ENCODE data around the gene DHX30. TPM values are rescaled to one million over a fixed set of nuclear protein-coding genes. Genes with fewer than 3 reads are reported as not detected.

The DHX30 gene
- total and polyA plus RNA-seq, 9 of the 15 experiments (the other 6 are each of a cell fraction or from before 2014, with no cell fraction given) = 12.3 to 158 (median 79.0) TPM

GRCh38 chr3:47892286-47893040, 89.5 kb downstream of the DHX30 start:
- H3K4me1 ChIP-seq (replicated peaks in 1 of 2; ENCODE audit: control insufficient read depth in 2 of 2, insufficient read depth in 2 of 2, low read length in 2 of 2) = no peaks in the 10 kb centered on the region
- H3K36me3 ChIP-seq (ENCODE audit: control insufficient read depth, insufficient read depth, low read length) = peaks cover 45% of the 10 kb centered on the region; the same call in 2 of the 3 replicates
- no peak for DNase-seq (ENCODE audit: extremely low read depth in 1 of 4, low spot score in 3 of 4)
- H3K9ac ChIP-seq (ENCODE audit: insufficient read depth in 1 of 2, low read depth in 2 of 2, low read length in 2 of 2) = no peak overlapping the region
- no peaks in the 10 kb centered on the region for H3K9me3 ChIP-seq (replicated peaks; ENCODE audit: control insufficient read depth, insufficient read depth, low read depth, low read length)
- no peaks in the 10 kb centered on the region for H3K27me3 ChIP-seq (ENCODE audit: control insufficient read depth in 2 of 2, insufficient read depth in 2 of 2, low read length in 2 of 2)
- FAIRE-seq = no peak
- no peaks in the 10 kb centered on the region for H3K9me1 ChIP-seq (ENCODE audit: control insufficient read depth, insufficient read depth, low read length)
- BruUV-seq (replicated peaks) = no TSS peak
- POLR2A ChIA-PET = interaction anchor here (0.7 to 2.9 kb wide), 4 partner anchors 9 to 1008 kb away, joined by 3 to 14 read pairs (median 5); no protein-coding TSS in a partner anchor
- in situ Hi-C loops (cut with MboI) = no loop called here
- no peak overlapping the region for H3K27ac ChIP-seq (ENCODE audit: extremely low read depth, low read depth, low read length)
- ATAC-seq = no peak
- H3K4me3 ChIP-seq = no peak overlapping the region
- CTCF ChIA-PET (ENCODE audit: low intra/inter-chr PET ratio) = no interaction called here
- no peaks in the 10 kb centered on the region for H3K79me2 ChIP-seq (ENCODE audit: control insufficient read depth, insufficient read depth, low read length)
- 92% methylated on average over 15 of the region's 15 CpGs for WGBS (ENCODE audit: insufficient coverage, low coverage, missing lambda C conversion rate)
- H4K20me1 ChIP-seq (replicated peaks; ENCODE audit: control insufficient read depth, insufficient read depth, low read length) = no peaks in the 10 kb centered on the region; the same call in 1 of the 2 replicates
- no peak overlapping the region for H3K4me2 ChIP-seq (ENCODE audit: insufficient read depth, low read length)
- no peak overlapping the region for H2AFZ ChIP-seq (ENCODE audit: low read depth, low read length)
- TF ChIP-seq MBD1 (CRISPR knock-in tag; IDR thresholded peaks at IDR 0.05) (no peak), ZKSCAN3 (CRISPR knock-in tag; IDR thresholded peaks at IDR 0.05) (no peak), CSDE1 (IDR thresholded peaks at IDR 0.05) (no peak), TRIM24 (IDR thresholded peaks at IDR 0.05) (no peak)
- intact Hi-C loops (cut with micrococcal nuclease) = no loop called here
